Hematopoietic multipotent progenitor cell treated with erythropoietin and hydrocortisone succinate and interleukin-3 and kit ligand, for 4 days (in vitro differentiated cells): ENCODE data around the gene VDAC1.
"Not testable (repeated sequence)": the region's sequence is repeated elsewhere in the genome, so short reads cannot be mapped to it uniquely, and the experiment has no call there.

ENCODE experiments used
- DNase-seq: peaks from one replicate; pipeline ENCODE4 v3.0.0-alpha.2; 2015

The VDAC1 gene

GRCh38 chr5:134004626-134005416 lies at the start of gene VDAC1:
Gene VDAC1 (minus strand): TSS chr5:134004975. CDS start chr5:133993012, 11,963 bp downstream.
- DNase-seq = peak; percentile 92

DNA sequence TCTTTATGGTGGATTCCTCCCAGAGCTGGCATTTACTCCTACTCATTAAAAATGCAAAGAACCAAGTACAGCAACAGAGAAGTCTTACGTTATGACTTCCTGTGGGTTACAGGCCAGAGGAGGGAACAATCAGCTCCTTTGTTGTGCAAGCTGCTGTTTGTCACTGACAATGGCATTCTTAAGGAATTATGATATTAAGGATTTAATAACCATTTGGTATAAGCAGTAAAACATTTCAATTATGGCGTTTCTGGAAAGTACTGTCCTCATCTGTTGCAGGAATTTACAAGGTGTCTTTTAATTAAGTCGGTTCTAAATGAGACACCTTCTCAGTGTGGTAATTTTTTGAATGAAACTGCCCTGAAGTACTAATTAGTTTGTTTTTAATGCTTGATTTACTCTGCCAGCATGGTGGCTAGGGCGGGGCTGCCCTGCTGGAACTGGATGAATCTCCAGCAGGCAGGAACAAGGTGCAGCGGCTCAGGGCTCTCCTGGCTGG lies 49.1 kb upstream of the VDAC1 start:
- DNase-seq = peak; percentile 40

DNA sequence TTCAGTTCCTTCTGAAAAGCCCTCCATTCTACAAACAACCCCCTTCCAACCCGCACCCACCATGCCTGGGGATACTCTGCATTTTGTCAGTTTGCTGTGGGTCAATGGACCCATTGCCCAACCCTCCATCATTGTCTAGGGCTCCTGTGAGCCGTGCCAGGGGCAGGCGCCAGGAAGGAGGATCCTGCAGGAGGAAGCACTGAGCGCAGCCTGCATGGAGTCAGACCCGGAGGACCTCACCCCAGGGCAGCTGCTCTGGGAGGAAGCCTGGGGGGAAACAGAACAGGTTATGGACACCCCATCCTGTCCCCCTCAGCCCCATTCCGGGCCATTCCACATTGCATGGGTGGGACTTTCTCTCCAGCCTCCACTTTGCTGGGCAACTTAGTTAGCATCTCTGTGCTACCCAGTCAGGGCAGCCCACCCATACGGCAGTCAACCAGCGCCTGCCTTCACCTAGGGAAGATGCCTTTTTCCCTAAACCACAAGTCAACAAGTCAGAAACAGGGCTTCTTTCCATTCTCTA lies 48.6 kb upstream of the VDAC1 start:
- DNase-seq = no peak

DNA sequence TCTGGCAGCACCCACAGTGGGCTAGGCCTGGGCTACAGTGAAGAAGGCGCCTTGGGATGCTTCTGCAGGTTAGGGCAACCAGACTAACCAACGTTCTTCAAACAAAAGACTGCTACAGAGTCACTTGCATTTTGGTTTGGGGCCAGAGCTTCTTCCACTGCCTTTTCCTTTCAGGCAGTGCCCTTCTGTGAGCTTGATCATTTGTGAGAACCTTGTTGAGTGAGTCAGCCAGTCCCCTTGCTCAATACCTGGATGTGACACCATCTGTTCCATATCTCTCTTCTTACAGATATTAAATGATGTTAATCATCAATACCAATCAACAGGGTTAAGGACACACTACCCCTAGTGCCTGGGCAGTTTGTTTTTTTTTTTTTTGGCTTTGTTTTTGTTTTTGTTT lies 46.5 kb upstream of the VDAC1 start:
- no peak for DNase-seq

- peak; percentile 32 for DNase-seq
Observed at GRCh38 chr5:134048864-134049263, 44.1 kb upstream of the VDAC1 start.

GRCh38 chr5:134047687-134048056 lies 42.9 kb upstream of the VDAC1 start:
- DNase-seq = no peak

DNA sequence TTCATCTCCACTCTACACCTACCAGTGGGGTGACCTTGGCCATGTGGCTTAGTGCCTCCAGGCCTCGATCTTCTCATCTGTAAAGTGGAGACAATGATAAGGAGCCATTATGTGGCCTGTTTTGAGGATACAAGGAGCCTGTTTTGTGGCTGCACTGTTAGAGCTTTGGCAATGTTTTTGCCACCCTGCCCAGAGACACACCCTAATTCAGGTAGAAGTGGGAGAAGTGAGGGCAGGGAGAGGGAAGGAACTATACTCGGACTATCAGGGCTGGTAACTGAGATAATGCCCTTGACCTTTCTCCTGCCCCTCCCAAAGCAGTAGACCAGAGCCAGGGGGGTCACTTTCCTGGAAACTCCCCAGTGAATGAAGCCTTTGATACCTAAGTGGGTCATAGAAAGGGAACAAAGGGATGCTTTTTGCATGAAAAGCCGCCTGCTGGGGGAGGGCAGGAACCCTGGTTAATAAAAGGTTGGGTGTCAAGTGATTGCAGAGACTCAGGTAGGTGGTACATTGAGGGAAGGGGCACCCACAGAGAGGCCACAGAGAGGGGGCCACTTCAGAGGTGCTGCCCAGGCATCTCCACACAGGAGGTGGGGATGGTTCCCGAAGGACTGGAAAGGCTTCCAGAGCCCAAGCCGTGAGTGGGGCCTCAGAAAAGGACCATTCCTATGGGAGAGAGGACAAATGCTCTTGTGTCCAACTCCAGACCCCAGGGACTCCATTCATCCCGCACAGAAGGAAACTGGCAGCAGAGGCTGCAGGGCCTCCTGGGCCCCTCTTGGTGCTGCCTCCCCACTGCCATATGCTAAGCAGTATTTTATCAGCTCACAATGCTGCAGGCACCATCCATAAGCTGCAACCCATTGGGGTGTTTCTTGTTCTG lies 42.3 kb upstream of the VDAC1 start:
- DNase-seq = no peak

DNA sequence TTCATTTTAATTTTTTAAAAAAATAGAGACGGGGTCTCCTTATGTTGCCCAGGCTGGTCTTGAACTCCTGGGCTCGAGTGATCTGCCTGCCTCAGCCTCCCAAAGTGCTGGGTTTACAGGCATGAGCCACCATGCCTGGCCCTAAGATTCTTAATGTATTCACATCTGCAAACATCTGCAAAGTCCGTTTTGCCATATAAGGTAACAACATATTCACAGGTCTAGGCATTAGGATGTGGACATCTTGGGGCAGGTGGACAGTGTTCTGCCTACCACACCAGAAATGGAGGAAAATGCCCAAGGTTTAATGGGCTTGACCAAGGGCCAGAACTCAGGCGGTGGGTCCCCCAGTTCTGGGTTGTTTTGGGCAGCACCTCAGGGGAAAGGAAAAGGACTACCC lies 41.6 kb upstream of the VDAC1 start:
- DNase-seq = no peak

GRCh38 chr5:134043793-134044792 lies 39.3 kb upstream of the VDAC1 start:
- DNase-seq = no peak

DNA sequence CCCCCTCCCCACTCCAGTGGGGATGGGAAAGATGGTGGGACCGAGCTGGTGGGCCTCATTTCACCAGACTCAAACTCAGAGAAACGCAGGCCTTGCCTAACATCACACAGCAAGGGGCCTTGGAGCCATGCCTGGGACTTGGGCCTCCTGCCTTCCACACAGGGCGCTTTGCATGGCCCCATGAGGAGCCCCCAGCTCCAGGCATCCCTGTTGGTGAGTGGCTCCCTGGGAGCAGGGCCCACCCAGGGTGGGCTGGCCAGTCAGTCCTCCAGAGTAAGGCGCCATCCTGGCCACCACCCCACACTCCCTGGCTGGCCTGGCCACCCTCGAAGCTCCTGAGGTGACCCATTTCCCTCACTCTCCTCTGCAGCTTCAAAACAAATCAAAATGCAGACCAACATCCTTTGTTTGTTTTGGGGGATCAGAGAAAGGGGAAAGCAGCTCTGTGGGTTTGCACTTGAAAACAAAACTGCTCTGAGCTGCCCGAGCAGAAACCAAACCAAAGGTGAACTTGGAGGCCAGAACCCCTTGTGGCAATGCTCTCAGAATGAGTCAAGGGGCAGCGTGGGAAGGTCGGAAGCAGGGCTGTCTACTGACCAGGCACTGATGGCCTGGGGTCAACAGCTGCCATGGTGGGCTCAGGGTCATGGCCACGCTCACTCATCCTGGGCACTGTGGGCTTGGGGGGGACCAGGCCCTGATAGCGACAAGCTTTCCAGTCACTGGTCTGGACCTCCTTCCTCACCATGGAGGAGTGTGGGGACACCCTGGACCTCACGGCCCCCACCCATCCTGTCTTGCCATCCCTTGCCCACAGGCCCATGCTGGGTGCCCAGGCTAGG lies 37.0 kb upstream of the VDAC1 start:
- no peak for DNase-seq

GRCh38 chr5:134038138-134038537 lies 33.4 kb upstream of the VDAC1 start:
- DNase-seq = no peak

DNA sequence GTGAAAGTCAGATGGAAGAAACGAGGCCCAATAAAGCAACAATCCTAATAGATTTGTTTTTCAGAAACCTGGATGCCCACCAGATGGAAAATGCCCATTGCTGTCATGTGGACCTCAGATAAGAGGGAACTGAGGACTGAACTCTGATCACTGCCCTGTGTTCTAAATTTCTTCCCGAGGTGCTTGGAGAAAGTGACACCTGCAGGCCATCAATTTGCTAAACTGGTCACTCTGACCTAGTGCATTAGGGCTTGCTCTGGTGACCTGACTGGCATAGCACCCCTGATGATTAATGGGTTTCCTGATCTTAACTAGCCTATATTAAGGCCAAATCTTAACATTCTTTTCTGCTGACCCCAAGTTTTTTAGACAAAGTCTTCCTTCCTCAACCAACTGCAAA lies 32.4 kb upstream of the VDAC1 start:
- no peak for DNase-seq

DNA sequence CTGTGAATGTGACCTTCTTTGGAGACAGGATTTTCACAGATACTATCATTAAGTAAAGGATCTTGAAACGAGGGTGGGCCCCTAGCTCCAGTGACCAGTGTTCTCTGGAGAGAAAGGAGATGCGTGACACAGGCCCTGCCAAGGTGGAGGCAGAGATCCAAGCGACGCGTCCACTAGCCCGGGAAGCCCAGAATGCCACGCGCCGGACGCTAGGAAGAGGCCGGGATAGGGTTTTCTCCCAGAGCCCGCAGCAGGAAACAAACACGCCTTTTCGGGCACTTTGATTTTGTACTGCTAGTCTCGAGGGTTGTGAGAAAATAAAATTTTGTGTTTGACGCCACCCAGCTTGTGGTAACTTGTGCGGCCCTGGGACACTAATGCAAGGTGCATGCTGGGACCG lies 29.6 kb upstream of the VDAC1 start:
- no peak for DNase-seq

- DNase-seq = not testable (repeated sequence)
Observed at GRCh38 chr5:134030303-134030964, 25.7 kb upstream of the VDAC1 start.

GRCh38 chr5:134029156-134029555 lies 24.4 kb upstream of the VDAC1 start:
- DNase-seq = no peak

- no peak for DNase-seq
Observed at GRCh38 chr5:134028496-134028895, 23.7 kb upstream of the VDAC1 start.

DNA sequence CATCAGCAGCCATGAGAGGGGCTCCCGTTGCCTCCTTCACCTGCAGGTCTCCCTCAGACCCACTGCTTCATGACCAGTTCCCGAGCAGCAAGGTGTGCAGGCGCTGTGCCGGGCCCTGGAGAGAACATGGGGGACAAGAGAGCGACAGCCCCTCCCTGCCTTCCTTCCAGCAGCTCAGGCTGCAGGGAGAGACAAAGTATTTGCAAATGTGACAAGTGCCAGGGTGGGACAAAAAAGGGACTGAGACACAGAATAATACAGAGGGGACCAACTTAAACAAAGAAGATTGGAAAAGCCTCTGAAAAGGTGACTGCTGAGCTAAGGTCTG lies 22.5 kb upstream of the VDAC1 start:
- no peak for DNase-seq

- DNase-seq = peak; percentile 79
Observed at GRCh38 chr5:134026521-134027287, 21.9 kb upstream of the VDAC1 start.

DNA sequence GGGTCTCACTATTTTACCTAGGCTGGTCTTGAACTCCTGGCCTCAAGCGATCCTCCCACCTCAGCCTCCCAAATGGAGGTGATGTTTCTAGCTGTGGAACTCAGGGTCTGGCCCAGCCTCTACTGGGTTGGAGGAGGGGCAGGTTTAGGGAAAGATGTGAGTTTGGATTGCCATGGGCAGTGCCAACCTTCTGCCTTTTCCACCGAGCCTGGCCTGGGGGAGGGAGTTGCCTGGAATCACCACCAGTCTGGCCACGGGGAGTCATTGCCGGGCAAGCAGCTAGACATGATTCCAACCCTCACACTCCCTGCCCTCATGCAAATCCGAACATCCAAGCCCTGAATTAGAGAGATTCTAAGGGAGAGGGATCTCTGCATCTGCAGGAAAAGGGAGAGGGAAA lies 21.0 kb upstream of the VDAC1 start:
- DNase-seq = no peak

- no peak for DNase-seq
Observed at GRCh38 chr5:134024811-134025210, 20.0 kb upstream of the VDAC1 start.
